HUES48 (cell line): ENCODE results near the gene MYL6.

Source experiments
- H3K27ac ChIP-seq: one replicate; pipeline ENCODE4 v1.7.0; 2013; ENCODE audit warnings: low read depth, low read length, inconsistent platforms
- H3K27me3 ChIP-seq: 2 replicates; pipeline ENCODE4 v1.6.1; 2013; ENCODE audit warnings: mild to moderate bottlenecking, low read length; ENCODE audit not compliant: control insufficient read depth, insufficient read depth
- H3K36me3 ChIP-seq: 2 replicates; pipeline ENCODE4 v1.6.1; 2013; ENCODE audit warnings: low read length; ENCODE audit not compliant: control insufficient read depth, insufficient read depth
- H3K4me1 ChIP-seq: 2 replicates; pipeline ENCODE4 v1.6.1; 2013; ENCODE audit warnings: mild to moderate bottlenecking, low read length; ENCODE audit not compliant: control insufficient read depth, insufficient read depth
- H3K4me3 ChIP-seq: 2 replicates; pipeline ENCODE4 v1.5.1; 2013; ENCODE audit warnings: mild to moderate bottlenecking, low read depth, low read length
- H3K9ac ChIP-seq: 2 replicates; pipeline ENCODE4 v1.6.1; 2013; ENCODE audit warnings: mild to moderate bottlenecking, low read depth, low read length, moderate library complexity
- H3K9me3 ChIP-seq: 2 replicates; pipeline ENCODE4 v1.6.1; 2013; ENCODE audit warnings: low read length; ENCODE audit not compliant: control insufficient read depth, insufficient read depth

Gene MYL6

GRCh38 chr12:56120158-56120846 lies 37.9 kb upstream of the MYL6 start:
- H3K4me1 ChIP-seq: peaks cover 14% of the 10 kb centered on the region
- peak overlapping the region; percentile 65 for H3K27ac ChIP-seq
- H3K9ac ChIP-seq: no peak overlapping the region
- H3K4me3 ChIP-seq: no peak overlapping the region
- H3K36me3 ChIP-seq: peaks cover 28% of the 10 kb centered on the region
- no peaks in the 10 kb centered on the region for H3K9me3 ChIP-seq
- no peaks in the 10 kb centered on the region for H3K27me3 ChIP-seq

- Histone ChIP-seq H3K4me3 (no peak overlapping the region), H3K9ac (no peak overlapping the region), H3K27ac (no peak overlapping the region), H3K4me1 (peaks cover 16% of the 10 kb centered on the region), H3K27me3 (no peaks in the 10 kb centered on the region), H3K9me3 (no peaks in the 10 kb centered on the region), H3K36me3 (peaks cover 28% of the 10 kb centered on the region)
These were observed 36.8 kb upstream of the MYL6 start for GRCh38 chr12:56121204-56121870.

GRCh38 chr12:56122637-56123036 lies 35.5 kb upstream of the MYL6 start:
- H3K4me3 ChIP-seq: no peak overlapping the region
- no peaks in the 10 kb centered on the region for H3K9me3 ChIP-seq
- H3K4me1 ChIP-seq: peaks cover 28% of the 10 kb centered on the region
- H3K27ac ChIP-seq: no peak overlapping the region
- peaks cover 20% of the 10 kb centered on the region for H3K36me3 ChIP-seq
- no peak overlapping the region for H3K9ac ChIP-seq
- H3K27me3 ChIP-seq: no peaks in the 10 kb centered on the region

GRCh38 chr12:56124133-56124532 lies 34.0 kb upstream of the MYL6 start:
- Histone ChIP-seq H3K27ac (no peak overlapping the region), H3K4me1 (peaks cover 22% of the 10 kb centered on the region), H3K9me3 (no peaks in the 10 kb centered on the region), H3K9ac (no peak overlapping the region), H3K36me3 (peaks cover 18% of the 10 kb centered on the region), H3K4me3 (no peak overlapping the region), H3K27me3 (no peaks in the 10 kb centered on the region)

GRCh38 chr12:56126732-56127239 lies 31.4 kb upstream of the MYL6 start:
- H3K27me3 ChIP-seq: no peaks in the 10 kb centered on the region
- H3K27ac ChIP-seq: peak overlapping the region; percentile 86
- peaks cover 19% of the 10 kb centered on the region for H3K4me1 ChIP-seq
- H3K4me3 ChIP-seq: peak overlapping the region; percentile 62; the same call in 1 of the 2 replicates
- H3K36me3 ChIP-seq: peaks cover 18% of the 10 kb centered on the region
- H3K9me3 ChIP-seq: no peaks in the 10 kb centered on the region
- no peak overlapping the region for H3K9ac ChIP-seq

- H3K9ac ChIP-seq: peak overlapping the region; percentile 58
- peaks cover 23% of the 10 kb centered on the region for H3K36me3 ChIP-seq
- no peaks in the 10 kb centered on the region for H3K27me3 ChIP-seq
- H3K4me1 ChIP-seq: peaks cover 19% of the 10 kb centered on the region
- peak overlapping the region; percentile 62 for H3K4me3 ChIP-seq
- no peaks in the 10 kb centered on the region for H3K9me3 ChIP-seq
- H3K27ac ChIP-seq: peak overlapping the region; percentile 86
These were observed 30.7 kb upstream of the MYL6 start for GRCh38 chr12:56127485-56127887.

GRCh38 chr12:56127888-56128669 lies 30.1 kb upstream of the MYL6 start, which contains the start of gene ESYT1:
ESYT1 (plus strand) TSS chr12:56128267; CDS start chr12:56128320, 53 bp downstream.
- H3K4me3 ChIP-seq: peak within 1 kb of the TSS; percentile 82
- H3K4me1 ChIP-seq: peaks cover 19% of the 10 kb centered on the region
- peaks cover 27% of the 10 kb centered on the region for H3K36me3 ChIP-seq
- peak within 1 kb of the TSS; percentile 80 for H3K9ac ChIP-seq
- no peaks in the 10 kb centered on the region for H3K27me3 ChIP-seq
- peak within 1 kb of the TSS; percentile 95 for H3K27ac ChIP-seq
- no peaks in the 10 kb centered on the region for H3K9me3 ChIP-seq

GRCh38 chr12:56128670-56129205 lies 29.4 kb upstream of the MYL6 start:
- H3K27ac ChIP-seq: peak overlapping the region; percentile 95
- no peaks in the 10 kb centered on the region for H3K9me3 ChIP-seq
- H3K27me3 ChIP-seq: no peaks in the 10 kb centered on the region
- peaks cover 34% of the 10 kb centered on the region for H3K36me3 ChIP-seq
- H3K9ac ChIP-seq: peak overlapping the region; percentile 80
- peaks cover 19% of the 10 kb centered on the region for H3K4me1 ChIP-seq
- H3K4me3 ChIP-seq: peak overlapping the region; percentile 82

GRCh38 chr12:56129206-56129941 lies 28.8 kb upstream of the MYL6 start:
- H3K9ac ChIP-seq: peak overlapping the region; percentile 80
- H3K9me3 ChIP-seq: no peaks in the 10 kb centered on the region
- H3K36me3 ChIP-seq: peaks cover 40% of the 10 kb centered on the region
- H3K4me3 ChIP-seq: peak overlapping the region; percentile 82
- peaks cover 19% of the 10 kb centered on the region for H3K4me1 ChIP-seq
- H3K27me3 ChIP-seq: no peaks in the 10 kb centered on the region
- peak overlapping the region; percentile 48 for H3K27ac ChIP-seq

- Histone ChIP-seq H3K9ac (no peak overlapping the region), H3K4me3 (peak overlapping the region; percentile 82), H3K27me3 (no peaks in the 10 kb centered on the region), H3K4me1 (peaks cover 19% of the 10 kb centered on the region), H3K36me3 (peaks cover 46% of the 10 kb centered on the region), H3K9me3 (no peaks in the 10 kb centered on the region), H3K27ac (no peak overlapping the region)
These were observed 28.1 kb upstream of the MYL6 start for GRCh38 chr12:56129942-56130495.
